Pancreas (tissue), 10 donors: ENCODE data around the gene FRMD4A. TPM values are rescaled to one million over a fixed set of nuclear protein-coding genes. Genes with fewer than 3 reads are reported as not detected.

Experiments
- ATAC-seq, 4 donors: fragments of 200-7000 bp; cut with Tn5 transposase; one replicate each; pipeline versions ENCODE4 v1.8.0 to v1.9.1; 2020; ENCODE audit warnings: mild to moderate bottlenecking in 4 of 4, moderate library complexity in 4 of 4
- DNase-seq, 6 donors: peaks; one replicate each; pipeline ENCODE4 v3.0.0-alpha.2; 2020
- FAIRE-seq: peaks from 2 replicates; lab custom pipeline; 2012; peaks lifted over from hg19 to GRCh38; lab: Jason Lieb, UNC
- H3K27ac ChIP-seq, 4 donors: fragments of 200-600 bp; sonication (generic); 1 replicate in 3 of 4; 2 replicates in 1 of 4; pipeline versions ENCODE4 v1.5.0 to v1.8.0; 2020
- H3K27me3 ChIP-seq, 4 donors: fragments of 200-600 bp; one replicate each; pipeline ENCODE4 v1.8.0; 2021
- H3K36me3 ChIP-seq, 3 donors: fragments of 200-600 bp; sonication (generic) in 1 of 3; one replicate each; pipeline versions ENCODE4 v1.5.0 to v1.8.0; 2020 to 2021
- H3K4me1 ChIP-seq, 3 donors: fragments of 200-600 bp; one replicate each; pipeline ENCODE4 v1.8.0; 2021
- H3K4me3 ChIP-seq, 4 donors: fragments of 200-600 bp; sonication (generic) in 2 of 4; one replicate each; pipeline versions ENCODE4 v1.5.0 to v1.8.0; 2020 to 2021
- H3K9me3 ChIP-seq, 4 donors: fragments of 200-600 bp; one replicate each; pipeline ENCODE4 v1.8.0; 2021
- WGBS, 2 donors: extraction: QIAGEN DNeasy Blood & Tissue Kit; methylation state at CpG; one replicate each; pipeline ENCODE4 v1.1.7; 2013; 5-methylcytosine and 5-hydroxymethylcytosine counted together
- intact Hi-C, 3 donors: fragments of 100-400 bp; cut with DNase I; formaldehyde crosslinking; loops; one replicate each; pipeline versions ENCODE4 v1.11.1 to v1.14.2; 2022
- polyA plus RNA-seq, 2 donors: library from polyadenylated mRNA; stranded (reverse); fragments of 200-250 nt; gene quantifications; one replicate each; pipeline ENCODE4 v1.2.3, GENCODE V29; 2013
- total RNA-seq, 6 donors: library from RNA; stranded (reverse); fragmentation: NEBNext Ultra II Directional in 4 of 6; extraction: Animal tissue kit (Norgen Biotek cat#: 25700) in 4 of 6; gene quantifications; one replicate each; pipeline versions ENCODE4 v1.2.1 to v1.2.4, GENCODE V29; 2021 to 2023
- TF ChIP-seq, protein P1 (sequence below), 4 donors: fragments of 200-600 bp; sonication (generic) in 3 of 4; IDR thresholded peaks; one replicate each; pipeline versions ENCODE4 v1.5.0 to v1.8.0; 2021; ENCODE audit warnings: antibody characterized with exemption in 4 of 4
- donor health status: healthy with polysubstance abuse.
- donor health status: DM: no; HTN: no; CAD: no; lungs with moderate emphysema.
- donor health status: DM: no; HTN: no; CAD: no.
- donor health status: control.
- donor health status: control.
- donor health status: Bipolar disorder and iron deficiency.
- donor health status: DM: yes; HTN: yes; CAD: no.
- donor health status: DM: no; HTN: no; CAD: no.
- donor health status: DM: no; HTN: no; CAD: no.
- donor health status: DM: yes; HTN: yes; CAD: no.

The FRMD4A gene
- total and polyA plus RNA-seq, 8 donors: 13.5 to 27.5 (median 18.7) TPM

GRCh38 chr10:13678101-13678843 lies 652.5 kb downstream of the FRMD4A start:
- peaks cover 0 to 19% (median 0%) of the 10 kb centered on the region in 3 donors for H3K36me3 ChIP-seq
- ATAC-seq (no peak), FAIRE-seq (no peak), DNase-seq (no peak)
- H3K9me3 ChIP-seq: no peaks in the 10 kb centered on the region
- intact Hi-C loops: no loop called here
- no peak overlapping the region for H3K27ac ChIP-seq
- WGBS, 2 donors: 94 to 96% methylated on average over 13 of the region's 13 CpGs
- no peaks in the 10 kb centered on the region for H3K27me3 ChIP-seq
- no peak overlapping the region for H3K4me3 ChIP-seq
- H3K4me1 ChIP-seq: no peaks in the 10 kb centered on the region
- TF ChIP-seq, protein P1, sequence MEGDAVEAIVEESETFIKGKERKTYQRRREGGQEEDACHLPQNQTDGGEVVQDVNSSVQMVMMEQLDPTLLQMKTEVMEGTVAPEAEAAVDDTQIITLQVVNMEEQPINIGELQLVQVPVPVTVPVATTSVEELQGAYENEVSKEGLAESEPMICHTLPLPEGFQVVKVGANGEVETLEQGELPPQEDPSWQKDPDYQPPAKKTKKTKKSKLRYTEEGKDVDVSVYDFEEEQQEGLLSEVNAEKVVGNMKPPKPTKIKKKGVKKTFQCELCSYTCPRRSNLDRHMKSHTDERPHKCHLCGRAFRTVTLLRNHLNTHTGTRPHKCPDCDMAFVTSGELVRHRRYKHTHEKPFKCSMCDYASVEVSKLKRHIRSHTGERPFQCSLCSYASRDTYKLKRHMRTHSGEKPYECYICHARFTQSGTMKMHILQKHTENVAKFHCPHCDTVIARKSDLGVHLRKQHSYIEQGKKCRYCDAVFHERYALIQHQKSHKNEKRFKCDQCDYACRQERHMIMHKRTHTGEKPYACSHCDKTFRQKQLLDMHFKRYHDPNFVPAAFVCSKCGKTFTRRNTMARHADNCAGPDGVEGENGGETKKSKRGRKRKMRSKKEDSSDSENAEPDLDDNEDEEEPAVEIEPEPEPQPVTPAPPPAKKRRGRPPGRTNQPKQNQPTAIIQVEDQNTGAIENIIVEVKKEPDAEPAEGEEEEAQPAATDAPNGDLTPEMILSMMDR (IDR thresholded peaks at IDR 0.05): no peak

DNA sequence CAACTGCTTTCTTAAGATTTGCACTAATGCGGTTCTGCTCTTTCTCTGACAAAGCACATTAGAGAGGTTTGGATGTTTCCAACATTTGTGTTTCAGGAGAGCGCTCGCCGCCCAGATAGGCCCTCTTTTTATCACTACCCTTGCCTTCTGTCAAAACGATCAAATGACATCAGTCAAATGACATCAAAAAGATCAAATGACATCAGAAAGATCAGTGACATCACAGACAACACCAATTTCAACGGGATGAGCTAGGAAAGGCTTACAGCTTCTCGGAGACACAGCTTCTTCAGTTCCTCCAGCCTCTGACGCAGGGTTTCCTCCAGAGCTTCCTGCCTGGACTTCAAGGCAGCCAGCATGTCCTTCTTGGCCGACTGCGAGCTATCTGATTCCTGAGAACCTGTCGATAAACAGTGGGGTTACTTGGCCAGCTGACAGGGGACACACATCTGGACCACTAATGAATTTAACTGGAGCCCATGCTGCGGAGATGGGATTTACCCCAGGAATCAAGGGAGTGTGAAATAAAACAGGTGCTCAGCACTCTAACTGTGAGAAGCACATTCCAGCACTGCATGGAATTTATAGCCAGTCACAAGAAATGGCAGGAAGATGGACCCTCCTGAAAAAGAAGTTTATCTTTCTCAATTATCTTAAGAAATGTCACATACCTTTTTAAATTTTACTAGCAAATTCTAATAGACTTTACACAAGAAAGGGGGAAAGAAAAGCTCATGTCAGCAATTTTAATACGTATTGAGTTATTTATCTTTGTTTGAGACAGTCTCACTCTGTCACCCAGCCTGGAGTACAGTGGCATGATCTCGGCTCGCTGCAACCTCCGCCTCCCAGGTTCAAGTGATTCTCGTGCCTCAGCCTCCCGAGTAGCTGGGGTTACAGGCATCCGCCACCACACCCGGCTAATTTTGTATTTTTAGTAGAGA lies 655.8 kb downstream of the FRMD4A start:
- DNase-seq (no peak), ATAC-seq (no peak), FAIRE-seq (no peak)
- H3K4me1 ChIP-seq: no peaks in the 10 kb centered on the region
- intact Hi-C loops: no loop called here
- no peak overlapping the region for H3K27ac ChIP-seq
- H3K27me3 ChIP-seq: no peaks in the 10 kb centered on the region
- TF ChIP-seq, protein P1 (IDR thresholded peaks at IDR 0.05): no peak
- H3K4me3 ChIP-seq: no peak overlapping the region
- no peaks in the 10 kb centered on the region for H3K9me3 ChIP-seq
- peaks cover 0 to 35% (median 0%) of the 10 kb centered on the region in 3 donors for H3K36me3 ChIP-seq
- 84 to 86% methylated on average over 20 of the region's 20 CpGs for WGBS, 2 donors

GRCh38 chr10:13673156-13673555 lies 657.6 kb downstream of the FRMD4A start:
- 86% methylated on average over 8 of the region's 8 CpGs for WGBS, 2 donors
- no peak for FAIRE-seq
- Histone ChIP-seq H3K27me3 (no peaks in the 10 kb centered on the region), H3K4me1 (no peaks in the 10 kb centered on the region), H3K27ac (no peak overlapping the region), H3K4me3 (no peak overlapping the region), H3K9me3 (no peaks in the 10 kb centered on the region), H3K36me3 (peaks cover 0 to 42% (median 0%) of the 10 kb centered on the region in 3 donors)
- no peak for DNase-seq
- TF ChIP-seq, protein P1 (IDR thresholded peaks at IDR 0.05): no peak
- intact Hi-C loops: no loop called here
- no peak for ATAC-seq

GRCh38 chr10:13672548-13672947 lies 658.2 kb downstream of the FRMD4A start:
- Histone ChIP-seq H3K4me3 (no peak overlapping the region), H3K36me3 (peaks cover 0 to 44% (median 0%) of the 10 kb centered on the region in 3 donors), H3K4me1 (no peaks in the 10 kb centered on the region), H3K27ac (no peak overlapping the region), H3K27me3 (no peaks in the 10 kb centered on the region), H3K9me3 (no peaks in the 10 kb centered on the region)
- WGBS, 2 donors: 78 to 89% methylated on average over 7 of the region's 7 CpGs
- ATAC-seq (no peak), FAIRE-seq (no peak), DNase-seq (no peak)
- TF ChIP-seq, protein P1 (IDR thresholded peaks at IDR 0.05): no peak
- intact Hi-C loops: no loop called here
